Esophagus muscularis mucosa (tissue), 4 donors: ENCODE data around the gene CLNK. TPM values are rescaled to one million over a fixed set of nuclear protein-coding genes. Genes with fewer than 3 reads are reported as not detected.

Experiments
- DNase-seq: peaks from one replicate; pipeline ENCODE4 v3.0.0-alpha.2; 2017; ENCODE audit errors: extremely low spot score
- H3K27ac ChIP-seq, 4 donors: fragments of 200-600 bp; sonication (generic); replicated peaks in 1 of 4; 1 replicate in 3 of 4; 2 replicates in 1 of 4; pipeline ENCODE4 v1.5.1; 2016 to 2019; ENCODE audit warnings: mild to moderate bottlenecking in 1 of 4
- H3K27me3 ChIP-seq, 4 donors: fragments of 200-600 bp; sonication (generic); one replicate each; pipeline versions ENCODE4 v1.5.1 to v1.6.0; 2016 to 2019
- H3K36me3 ChIP-seq, 4 donors: fragments of 200-600 bp; sonication (generic); one replicate each; pipeline ENCODE4 v1.5.1; 2016 to 2019
- H3K4me1 ChIP-seq, 4 donors: fragments of 200-600 bp; sonication (generic); one replicate each; pipeline ENCODE4 v1.5.1; 2016 to 2019
- H3K4me3 ChIP-seq, 4 donors: fragments of 200-600 bp; sonication (generic); 1 replicate in 2 of 4; 2 replicates in 2 of 4; pipeline ENCODE4 v1.5.1; 2016 to 2019; ENCODE audit warnings: mild to moderate bottlenecking in 4 of 4, moderate library complexity in 1 of 4
- H3K9me3 ChIP-seq, 4 donors: fragments of 200-600 bp; sonication (generic); 1 replicate in 3 of 4; 2 replicates in 1 of 4; pipeline ENCODE4 v1.5.1; 2016 to 2019
- EP300 ChIP-seq: sonication (generic); formaldehyde crosslinking; IDR thresholded peaks from one replicate; pipeline ENCODE4 v1.6.1; 2017; ENCODE audit warnings: antibody characterized with exemption
- POLR2A ChIP-seq: fragments of 450-650 bp; IDR thresholded peaks from one replicate; pipeline ENCODE4 v1.6.1; 2017; ENCODE audit warnings: antibody characterized with exemption, moderate library complexity, mild to moderate bottlenecking, low read depth
- POLR2AphosphoS5 ChIP-seq, 2 donors: sonication (generic); formaldehyde crosslinking; IDR thresholded peaks; one replicate each; pipeline ENCODE4 v1.6.1; 2017; ENCODE audit warnings: antibody characterized with exemption in 2 of 2
- WGBS: methylation state at CpG from one replicate; pipeline ENCODE4 v1.1.5; 2018; 5-methylcytosine and 5-hydroxymethylcytosine counted together
- intact Hi-C: fragments of 100-400 bp; cut with DNase I; formaldehyde crosslinking; loops from one replicate; pipeline ENCODE4 v1.15.1; 2023
- total RNA-seq, 4 donors: library from RNA; depleted of rRNA; stranded (reverse); fragments of >200 nt; gene quantifications; one replicate each; pipeline versions ENCODE4 v1.1.0 to v1.2.1, GENCODE V29; 2016
- TF ChIP-seq, protein P1 (sequence below), 3 experiments: fragments of 200-600 bp in 2 of 3; fragments of 450-650 bp in 1 of 3; sonication (generic) in 2 of 3; IDR thresholded peaks; one replicate each; pipeline ENCODE4 v1.5.1; 2017 to 2019; ENCODE audit warnings: antibody characterized with exemption in 3 of 3, mild to moderate bottlenecking in 2 of 3, moderate library complexity in 1 of 3

The CLNK gene
- total RNA-seq, 4 donors from 2014 or later, result not detected

DNA sequence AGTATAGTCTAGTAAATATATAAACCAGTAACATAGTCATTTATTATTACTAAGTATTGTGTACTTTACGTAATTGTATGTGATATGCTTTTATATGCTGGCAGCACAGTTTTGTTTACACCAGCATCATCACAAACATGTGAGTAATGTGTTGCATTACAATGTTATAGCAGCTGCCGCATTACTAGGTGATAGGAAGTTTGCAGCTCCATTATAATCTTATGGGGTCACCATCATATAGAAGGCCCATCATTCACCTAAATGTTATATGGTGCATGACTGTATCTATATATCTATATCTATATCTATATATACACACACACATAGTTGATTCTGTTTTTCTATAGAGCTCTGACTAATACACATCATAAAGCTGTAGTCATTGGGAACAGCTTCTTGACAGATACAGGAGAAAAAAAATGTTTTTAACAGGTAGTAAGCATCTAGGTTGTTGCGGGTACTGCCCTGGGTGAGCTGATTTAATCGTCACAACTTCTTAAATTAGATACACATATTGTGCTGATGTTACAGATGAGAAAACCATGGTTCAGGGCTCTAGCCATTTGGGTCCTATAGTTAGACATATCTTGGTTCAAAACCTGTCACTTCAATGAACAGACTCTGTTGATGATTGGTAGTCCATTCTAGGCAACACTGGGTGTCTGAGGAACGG is 77.9 kb downstream of the CLNK start:
- intact Hi-C loops, result no loop called here
- Histone ChIP-seq H3K27ac (no peak overlapping the region), H3K36me3 (no peaks in the 10 kb centered on the region), H3K27me3 (no peaks in the 10 kb centered on the region), H3K4me3 (no peak overlapping the region), H3K4me1 (no peaks in the 10 kb centered on the region), H3K9me3 (no peaks in the 10 kb centered on the region)
- 73% methylated on average over 5 of the region's 5 CpGs for WGBS
- DNase-seq, result no peak
- no peak for TF ChIP-seq EP300

DNA sequence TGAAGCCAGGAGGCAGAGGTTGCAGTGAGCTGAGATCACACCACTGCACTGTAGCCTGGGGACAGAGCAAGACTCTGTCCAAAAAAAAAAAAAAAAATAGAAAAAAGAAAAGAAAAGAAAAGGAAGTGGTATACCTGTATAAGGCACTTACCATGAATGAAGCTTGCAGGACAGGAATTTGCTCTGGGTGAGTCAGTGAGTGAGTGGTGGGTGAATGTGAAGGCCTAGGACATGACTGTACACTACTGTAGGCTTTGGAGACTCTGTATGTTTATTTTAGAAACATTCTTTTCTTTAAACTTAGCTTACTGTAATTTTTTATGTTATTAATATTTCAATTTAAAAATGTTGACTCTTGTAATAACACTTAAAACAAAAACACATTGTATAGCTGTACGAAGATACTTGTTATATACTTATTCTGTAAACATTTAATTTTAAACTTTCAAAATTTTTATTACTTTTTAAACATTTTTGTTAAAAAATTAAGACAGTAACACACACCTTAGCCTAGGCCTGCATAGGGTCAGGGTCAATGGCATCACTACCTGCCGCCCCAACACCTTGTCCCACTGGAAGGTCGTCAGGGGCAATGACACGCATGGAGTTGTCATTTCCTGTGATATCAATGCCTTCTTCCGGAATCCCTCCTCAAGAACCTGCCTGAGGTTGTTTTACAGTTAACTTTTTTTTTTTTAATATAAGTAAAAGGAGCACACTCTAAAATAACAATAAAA is 78.7 kb downstream of the CLNK start:
- intact Hi-C loops, result no loop called here
- H3K36me3 ChIP-seq, result no peaks in the 10 kb centered on the region
- H3K27me3 ChIP-seq, result no peaks in the 10 kb centered on the region
- no peak overlapping the region for H3K27ac ChIP-seq
- H3K4me1 ChIP-seq, result no peaks in the 10 kb centered on the region
- no peaks in the 10 kb centered on the region for H3K9me3 ChIP-seq
- no peak for DNase-seq
- WGBS, result 84% methylated on average over 5 of the region's 5 CpGs
- no peak for TF ChIP-seq POLR2A
- TF ChIP-seq EP300, result no peak
- TF ChIP-seq POLR2AphosphoS5 (IDR thresholded peaks at IDR 0.05), result no peak
- TF ChIP-seq, protein P1, sequence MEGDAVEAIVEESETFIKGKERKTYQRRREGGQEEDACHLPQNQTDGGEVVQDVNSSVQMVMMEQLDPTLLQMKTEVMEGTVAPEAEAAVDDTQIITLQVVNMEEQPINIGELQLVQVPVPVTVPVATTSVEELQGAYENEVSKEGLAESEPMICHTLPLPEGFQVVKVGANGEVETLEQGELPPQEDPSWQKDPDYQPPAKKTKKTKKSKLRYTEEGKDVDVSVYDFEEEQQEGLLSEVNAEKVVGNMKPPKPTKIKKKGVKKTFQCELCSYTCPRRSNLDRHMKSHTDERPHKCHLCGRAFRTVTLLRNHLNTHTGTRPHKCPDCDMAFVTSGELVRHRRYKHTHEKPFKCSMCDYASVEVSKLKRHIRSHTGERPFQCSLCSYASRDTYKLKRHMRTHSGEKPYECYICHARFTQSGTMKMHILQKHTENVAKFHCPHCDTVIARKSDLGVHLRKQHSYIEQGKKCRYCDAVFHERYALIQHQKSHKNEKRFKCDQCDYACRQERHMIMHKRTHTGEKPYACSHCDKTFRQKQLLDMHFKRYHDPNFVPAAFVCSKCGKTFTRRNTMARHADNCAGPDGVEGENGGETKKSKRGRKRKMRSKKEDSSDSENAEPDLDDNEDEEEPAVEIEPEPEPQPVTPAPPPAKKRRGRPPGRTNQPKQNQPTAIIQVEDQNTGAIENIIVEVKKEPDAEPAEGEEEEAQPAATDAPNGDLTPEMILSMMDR (IDR thresholded peaks at IDR 0.05), result no peak
- H3K4me3 ChIP-seq, result no peak overlapping the region

- TF ChIP-seq POLR2A (no peak), EP300 (no peak), POLR2AphosphoS5 (IDR thresholded peaks at IDR 0.05) (no peak)
- TF ChIP-seq, protein P1 (IDR thresholded peaks at IDR 0.05), result no peak
- DNase-seq, result no peak
- Histone ChIP-seq H3K4me3 (no peak overlapping the region), H3K36me3 (no peaks in the 10 kb centered on the region), H3K9me3 (no peaks in the 10 kb centered on the region), H3K27ac (no peak overlapping the region), H3K27me3 (no peaks in the 10 kb centered on the region), H3K4me1 (no peaks in the 10 kb centered on the region)
- intact Hi-C loops, result no loop called here
- WGBS, result 77% methylated on average over 10 of the region's 10 CpGs
These were observed 79.5 kb downstream of the CLNK start for GRCh38 chr4:10605031-10605430.

DNA sequence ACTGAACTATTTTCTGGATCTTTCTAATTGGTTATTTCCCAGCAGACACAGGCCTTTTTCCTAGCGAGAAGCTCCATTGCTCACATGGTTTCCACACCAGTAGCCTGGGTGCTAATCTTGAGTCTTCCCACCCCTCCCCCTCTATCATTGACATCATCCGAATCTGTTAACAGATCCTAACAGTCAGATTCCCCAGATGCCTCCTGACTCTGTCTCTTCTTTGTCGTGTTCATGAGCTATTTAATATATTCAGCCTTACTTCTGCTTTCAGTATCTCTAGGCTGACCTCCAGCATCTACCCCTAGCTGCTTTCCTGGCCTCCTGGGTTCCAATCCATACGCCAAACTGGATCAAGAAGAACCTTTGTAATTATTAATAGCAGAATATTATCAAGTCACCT is 85.0 kb downstream of the CLNK start:
- TF ChIP-seq POLR2AphosphoS5 (IDR thresholded peaks at IDR 0.05) (no peak), POLR2A (no peak), EP300 (no peak)
- TF ChIP-seq, protein P1 (IDR thresholded peaks at IDR 0.05), result no peak
- 73% methylated on average over 4 of the region's 4 CpGs for WGBS

DNA sequence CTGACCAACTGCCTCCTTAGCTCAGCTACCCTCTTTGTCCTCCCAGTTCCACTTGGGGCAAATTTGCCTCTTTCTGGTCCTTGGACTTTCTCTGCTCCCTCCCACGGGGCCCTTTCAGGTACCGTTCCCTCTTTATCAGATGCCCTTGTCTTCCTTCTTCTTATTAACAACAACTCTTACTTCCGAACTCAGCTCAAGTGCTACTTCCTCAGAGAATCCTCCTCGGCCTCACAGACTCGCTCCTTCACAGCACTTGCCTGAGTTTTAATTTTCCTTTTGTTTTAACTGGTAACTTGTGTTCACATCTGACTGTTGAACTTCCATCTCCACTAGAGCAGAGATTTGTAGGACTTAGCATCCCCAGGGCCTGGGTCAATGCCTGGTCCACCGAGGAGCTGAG is 85.7 kb downstream of the CLNK start:
- Histone ChIP-seq H3K36me3 (no peaks in the 10 kb centered on the region), H3K27me3 (no peaks in the 10 kb centered on the region), H3K4me3 (no peak overlapping the region), H3K27ac (no peak overlapping the region), H3K9me3 (no peaks in the 10 kb centered on the region), H3K4me1 (no peaks in the 10 kb centered on the region)
- no peak for DNase-seq
- TF ChIP-seq POLR2AphosphoS5 (IDR thresholded peaks at IDR 0.05) (no peak), POLR2A (no peak), EP300 (no peak)
- TF ChIP-seq, protein P1 (IDR thresholded peaks at IDR 0.05), result no peak
- WGBS, result 77% methylated on average over 6 of the region's 6 CpGs
- intact Hi-C loops, result no loop called here

More for the DNA sequence above, 85.0 kb downstream of the CLNK start:
- DNase-seq, result no peak
- H3K27me3 ChIP-seq, result no peaks in the 10 kb centered on the region
- no peaks in the 10 kb centered on the region for H3K4me1 ChIP-seq
- no peak overlapping the region for H3K27ac ChIP-seq
- no peak overlapping the region for H3K4me3 ChIP-seq
- intact Hi-C loops, result no loop called here
- no peaks in the 10 kb centered on the region for H3K36me3 ChIP-seq
- H3K9me3 ChIP-seq, result no peaks in the 10 kb centered on the region
